RPMI8226 (cell line): Measurements from ENCODE around the gene CCDC186.
A peak's percentile ranks its signal among the peaks of the same experiment; 100 is the strongest.

Experiments
- DNase-seq: peaks from one replicate; pipeline ENCODE4 v3.0.0-alpha.2; 2015

CCDC186 gene

DNA sequence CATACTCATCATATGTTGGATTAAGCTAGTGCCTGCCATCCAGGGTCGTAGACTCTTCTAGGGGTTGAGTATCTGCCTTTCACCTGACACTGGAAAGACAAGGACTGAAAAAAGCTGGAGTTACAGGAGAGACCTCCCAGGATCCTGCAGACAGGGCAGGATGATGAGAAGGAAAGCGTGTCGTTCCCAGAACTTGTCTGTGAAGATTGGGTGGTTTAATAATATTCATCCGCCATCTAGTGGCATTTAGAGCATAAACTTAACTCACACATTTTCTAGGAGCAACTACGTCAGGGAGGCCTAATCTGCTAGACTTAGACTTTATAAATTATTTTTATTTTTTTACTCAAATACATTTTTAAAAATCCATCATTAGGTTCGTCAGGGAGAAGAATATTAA is 70.7 kb downstream of the CCDC186 start:
- peak; percentile 27 for DNase-seq

DNA sequence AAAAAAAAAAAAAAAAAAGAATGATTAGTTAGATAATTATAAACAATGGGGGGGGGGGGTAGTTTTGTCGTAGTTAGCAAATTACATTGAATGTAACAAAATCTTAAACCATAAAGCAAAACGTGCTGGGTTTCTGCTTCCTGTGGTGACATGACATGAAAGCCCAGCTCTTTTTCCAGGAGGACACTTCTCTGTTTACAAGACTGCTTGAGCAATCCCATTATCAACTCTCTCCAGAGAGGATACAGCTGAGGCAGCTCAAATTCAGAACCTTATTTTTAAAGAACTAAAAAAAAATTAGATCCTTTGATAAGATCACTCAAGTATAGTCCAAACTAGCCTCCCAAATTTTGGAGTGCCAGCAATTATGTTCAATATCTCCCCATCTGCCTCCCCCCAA is 71.7 kb downstream of the CCDC186 start:
- DNase-seq = no peak

DNA sequence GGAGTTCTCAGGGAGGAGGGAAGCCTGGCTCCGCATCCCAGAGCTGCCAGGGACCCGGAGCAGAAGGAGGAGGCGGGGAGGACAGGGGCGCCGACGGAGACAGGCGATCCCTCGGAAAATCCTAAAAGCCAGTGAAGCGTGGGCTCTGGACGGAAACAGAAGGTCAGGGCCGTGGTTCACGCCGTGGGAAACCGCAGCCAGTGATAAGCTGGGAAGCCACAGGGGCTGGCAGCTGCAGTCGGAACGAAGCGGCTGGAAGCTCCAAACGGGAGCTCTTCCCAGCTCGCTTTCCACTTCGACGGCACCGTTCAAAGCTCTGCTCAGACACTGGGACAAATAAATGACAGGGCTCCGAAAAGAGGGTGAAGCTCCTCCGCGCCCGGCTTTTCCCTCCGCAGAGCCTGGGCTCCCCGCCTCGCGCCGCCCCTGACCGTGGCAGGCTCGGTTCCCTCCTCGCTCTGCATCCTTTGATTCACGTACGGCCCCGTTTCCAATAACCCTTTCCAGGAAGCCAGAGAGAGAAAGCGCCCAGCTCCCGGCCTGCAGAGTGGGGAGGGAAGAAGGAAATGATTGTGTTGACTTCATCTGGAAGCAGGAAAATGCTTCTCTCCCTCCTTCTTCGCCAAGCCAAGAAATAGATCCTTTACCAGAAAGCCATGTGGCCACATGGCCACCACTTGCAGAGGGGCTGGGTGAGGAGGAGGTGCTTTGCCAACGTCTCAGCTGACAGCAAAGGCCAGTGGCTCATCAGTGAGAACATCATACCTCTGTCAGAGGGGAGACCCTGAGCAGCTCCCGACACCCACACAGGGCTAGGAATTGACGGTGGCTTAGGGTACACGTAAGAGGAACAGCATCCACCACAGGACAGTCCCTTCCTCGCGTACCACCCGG is 72.9 kb downstream of the CCDC186 start:
- no peak for DNase-seq

DNA sequence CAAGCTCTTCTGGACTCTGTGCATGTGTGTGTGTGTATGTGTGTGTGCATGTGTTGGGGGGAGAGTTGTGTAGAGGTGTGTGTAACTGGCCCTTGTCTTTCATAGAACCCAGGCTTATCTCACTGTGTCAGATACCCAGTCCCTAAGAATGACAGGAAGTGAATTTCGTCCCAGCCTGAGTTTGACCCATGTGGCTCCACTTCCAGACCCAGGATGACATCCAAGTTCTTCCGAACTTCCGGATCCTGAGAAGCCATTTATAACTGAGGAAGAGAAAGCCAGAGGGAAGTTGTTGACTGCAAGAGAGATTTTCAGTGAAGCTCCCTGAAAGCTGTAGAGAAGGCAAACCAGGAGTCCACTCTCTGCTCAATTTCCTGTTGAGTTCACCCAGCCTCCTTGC is 77.1 kb downstream of the CCDC186 start:
- DNase-seq = no peak

DNA sequence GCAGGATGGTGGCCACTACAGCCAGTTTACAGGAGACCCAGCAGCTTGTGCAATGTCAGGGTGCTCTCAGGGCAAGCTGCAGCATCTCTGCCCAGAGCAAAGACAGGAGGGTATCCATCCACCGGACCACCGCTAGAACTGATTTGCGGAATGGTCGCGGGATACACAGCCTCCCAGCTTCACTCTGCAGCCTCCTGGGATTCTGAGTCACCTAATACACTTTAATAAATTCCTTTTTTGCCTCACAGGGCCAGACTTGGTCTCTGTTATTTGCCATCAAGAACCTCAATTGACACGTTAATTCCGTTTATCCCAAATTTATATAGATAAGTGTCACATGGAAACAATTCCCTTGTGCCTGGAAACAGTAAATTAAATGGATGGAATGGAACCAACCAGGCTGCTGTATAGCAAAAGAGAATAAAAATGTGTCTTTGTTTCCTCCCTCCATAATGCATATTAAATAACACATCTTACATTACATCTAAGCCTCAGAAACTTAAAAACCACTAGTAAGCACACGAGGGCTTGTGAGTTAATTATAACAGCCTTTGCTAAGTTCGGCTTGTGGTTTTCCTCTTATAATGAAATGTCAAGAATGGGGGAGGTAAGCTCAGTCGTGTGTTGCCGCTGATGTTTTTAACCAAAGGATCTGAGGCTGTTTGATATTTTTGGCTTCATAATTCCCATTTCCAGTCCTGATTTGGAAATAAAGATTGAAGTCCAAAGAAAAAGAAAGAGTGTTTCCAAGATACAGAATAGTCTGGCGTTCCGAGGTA is 78.3 kb downstream of the CCDC186 start:
- peak; percentile 41 for DNase-seq

DNA sequence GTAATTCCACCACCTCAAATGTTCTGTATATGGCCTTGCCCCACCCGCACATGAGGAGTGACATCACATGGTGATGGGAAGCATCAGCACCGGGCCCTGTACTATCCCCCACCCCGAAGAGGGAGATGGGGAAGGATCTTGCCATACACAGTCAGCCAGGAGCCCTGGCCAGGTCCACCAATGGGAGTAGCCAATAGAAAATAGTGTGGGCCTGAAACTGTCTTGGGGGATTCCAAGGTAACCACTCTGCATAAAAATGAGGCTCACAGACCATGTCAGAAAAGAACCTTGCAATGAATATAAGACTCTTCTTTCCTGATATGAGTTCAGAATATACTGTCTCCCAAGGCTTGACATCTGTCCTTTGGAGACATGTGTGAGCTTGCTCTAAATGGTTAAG is 79.2 kb downstream of the CCDC186 start:
- no peak for DNase-seq

DNA sequence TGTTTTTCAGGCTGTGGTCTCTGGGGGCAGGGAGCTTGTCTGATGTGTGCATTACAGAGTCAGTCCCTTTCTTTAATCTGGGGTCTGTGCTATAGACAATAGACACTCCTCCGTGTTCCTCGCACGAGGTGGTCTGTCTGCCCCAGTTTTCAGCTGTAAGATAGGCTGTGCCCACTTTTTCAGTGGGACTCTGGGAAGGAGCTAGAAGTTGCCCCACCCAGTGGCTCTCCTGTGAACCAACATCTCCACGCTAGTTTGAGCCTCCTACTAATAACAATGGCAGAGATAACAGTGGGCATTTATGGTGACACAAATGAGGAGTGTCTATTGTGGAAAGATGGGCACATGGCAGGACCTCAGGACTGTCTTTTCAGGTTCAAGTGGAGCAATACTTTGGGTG is 86.3 kb downstream of the CCDC186 start:
- no peak for DNase-seq

DNA sequence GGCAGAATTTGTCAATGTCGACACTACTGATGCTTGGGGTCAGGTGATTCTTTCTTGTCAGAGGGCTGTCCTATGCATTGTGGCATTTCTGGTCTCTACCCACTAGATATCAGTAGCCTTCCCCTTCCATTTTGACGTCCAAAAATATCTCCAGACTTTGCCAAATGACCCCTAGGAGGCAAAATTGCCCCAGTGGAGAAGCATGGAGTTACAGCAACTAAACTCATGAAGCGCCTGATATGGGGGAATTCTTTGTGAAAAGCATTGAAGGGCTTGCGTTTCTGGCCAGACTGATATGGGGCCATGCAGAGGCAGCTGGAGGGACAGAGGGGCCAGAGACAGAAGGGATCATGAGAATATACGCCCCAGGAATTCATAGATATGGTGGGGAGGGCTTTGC is 86.7 kb downstream of the CCDC186 start:
- no peak for DNase-seq

DNA sequence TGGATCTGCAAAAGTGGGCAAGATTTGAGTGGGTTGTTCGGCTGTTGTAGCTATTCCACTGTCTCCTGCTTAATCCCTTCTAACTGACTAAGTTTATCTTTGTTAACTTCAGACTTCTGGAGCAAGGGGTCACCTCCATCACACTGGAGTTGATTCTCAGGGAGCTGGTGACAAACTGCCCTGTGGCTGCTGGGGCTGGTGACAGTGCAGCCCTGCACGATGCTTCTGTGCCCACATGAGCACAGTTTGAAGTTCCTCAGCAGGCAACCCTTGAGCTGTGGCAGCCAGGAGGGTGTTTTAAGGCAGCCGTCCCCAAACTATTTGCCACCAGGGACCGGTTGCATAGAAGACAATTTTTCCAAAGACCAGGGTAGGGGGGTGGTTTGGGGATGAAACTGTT is 89.8 kb downstream of the CCDC186 start:
- DNase-seq = no peak

DNA sequence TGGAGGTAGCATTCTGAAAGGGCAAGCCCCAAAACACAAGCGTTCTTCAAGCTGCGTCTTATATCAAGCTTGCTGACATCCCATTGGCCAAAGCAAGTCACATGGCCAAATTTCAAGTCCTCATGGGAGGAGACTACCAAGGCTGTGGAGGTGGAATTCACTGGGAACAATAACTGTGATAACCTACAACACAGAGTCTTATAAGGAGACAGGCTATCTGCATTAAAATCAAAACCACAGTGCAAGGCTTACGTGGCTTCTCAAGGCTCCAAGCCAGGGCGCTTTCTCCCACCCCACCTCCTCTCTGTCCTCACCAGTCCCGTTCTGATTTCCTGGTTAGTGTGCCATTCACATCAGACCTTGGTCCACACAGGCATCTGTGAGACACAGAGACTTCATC is 91.0 kb downstream of the CCDC186 start:
- DNase-seq = no peak

DNA sequence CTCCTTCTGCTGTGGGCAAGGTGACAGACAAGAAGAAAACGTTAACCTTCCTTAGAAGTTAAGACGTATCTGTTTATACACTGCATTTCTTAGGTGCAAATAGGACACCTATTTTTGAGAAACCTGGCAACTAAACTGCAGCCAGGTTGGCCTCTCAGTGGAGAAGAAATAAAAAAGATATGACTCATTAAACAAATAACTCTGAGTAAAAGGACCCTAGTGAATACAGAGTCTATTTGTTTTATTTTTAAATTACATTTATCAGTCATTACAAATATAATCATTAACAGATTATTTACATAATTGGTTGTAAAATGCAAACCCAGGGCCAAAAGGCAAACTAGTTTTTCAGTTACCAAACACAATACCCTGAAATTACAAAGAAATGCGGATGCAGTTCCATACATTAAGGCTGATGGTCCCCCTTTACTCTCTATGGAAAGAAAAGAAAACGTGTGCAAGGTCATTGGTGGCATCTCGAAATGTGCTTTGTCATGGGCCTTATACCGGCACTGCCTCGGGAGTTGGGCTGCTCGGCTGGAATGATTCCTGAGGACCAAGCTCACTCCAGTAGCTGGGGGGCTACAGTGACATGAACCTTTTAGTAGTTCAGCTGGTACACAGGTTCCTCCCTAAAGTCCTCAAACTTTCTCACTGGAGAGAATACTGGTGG is 92.0 kb downstream of the CCDC186 start:
- no peak for DNase-seq

DNA sequence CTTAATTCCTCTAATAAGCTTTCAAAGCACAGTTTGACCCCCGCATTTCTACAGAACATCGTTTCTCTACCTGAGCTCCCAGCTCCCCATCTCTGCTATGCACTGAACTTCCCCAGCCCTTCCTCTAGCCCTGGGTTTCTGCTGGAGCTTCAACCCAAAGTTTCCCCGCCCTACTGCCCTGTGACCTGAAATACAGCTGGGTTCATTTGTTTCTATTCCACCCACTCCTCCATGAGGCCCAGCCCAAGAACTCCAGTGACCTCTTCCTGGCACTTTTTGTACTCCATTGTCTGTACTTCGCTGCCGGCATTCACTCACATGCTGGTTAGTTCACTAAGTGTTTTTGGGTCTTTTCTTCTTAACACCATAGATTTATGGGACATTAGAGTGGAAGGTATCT is 94.6 kb downstream of the CCDC186 start:
- no peak for DNase-seq

DNA sequence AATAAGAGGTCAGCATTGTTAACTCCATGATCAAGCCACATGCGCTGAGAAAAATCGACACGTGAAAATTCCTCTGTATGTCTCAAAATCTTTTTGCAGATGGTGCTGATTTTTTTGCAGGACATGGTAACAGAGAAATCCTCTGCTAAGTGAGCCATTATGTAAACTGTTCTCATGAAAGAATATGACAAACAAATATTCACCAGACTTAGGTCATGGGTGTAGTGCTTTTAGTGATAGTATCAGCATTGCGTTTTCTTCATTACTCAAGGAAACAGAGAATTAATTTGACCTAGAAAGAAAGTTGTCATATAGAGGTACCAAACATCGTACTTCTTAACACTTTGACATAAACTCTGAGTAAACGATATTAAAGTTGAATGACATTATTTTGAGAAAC is 95.7 kb downstream of the CCDC186 start:
- no peak for DNase-seq

DNA sequence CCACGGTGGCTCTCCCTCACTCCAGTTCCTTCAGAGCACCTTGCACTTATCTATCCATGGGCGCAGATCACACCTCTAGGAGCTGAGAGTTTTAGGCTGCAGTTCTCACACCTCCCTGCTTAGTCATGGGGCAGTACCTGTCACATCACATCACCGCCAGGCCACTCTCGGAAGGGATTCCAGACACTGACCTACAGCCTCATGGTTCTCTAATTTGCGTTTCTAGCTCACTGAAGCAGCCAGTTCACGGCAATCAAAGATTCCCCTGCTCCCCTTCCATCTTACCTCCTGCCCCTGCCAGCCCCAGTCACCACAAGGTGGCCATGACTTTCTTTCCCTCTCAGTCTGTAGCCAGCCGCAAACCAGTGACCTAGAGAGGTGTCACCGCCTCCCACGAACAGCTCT is 96.2 kb downstream of the CCDC186 start:
- no peak for DNase-seq

DNA sequence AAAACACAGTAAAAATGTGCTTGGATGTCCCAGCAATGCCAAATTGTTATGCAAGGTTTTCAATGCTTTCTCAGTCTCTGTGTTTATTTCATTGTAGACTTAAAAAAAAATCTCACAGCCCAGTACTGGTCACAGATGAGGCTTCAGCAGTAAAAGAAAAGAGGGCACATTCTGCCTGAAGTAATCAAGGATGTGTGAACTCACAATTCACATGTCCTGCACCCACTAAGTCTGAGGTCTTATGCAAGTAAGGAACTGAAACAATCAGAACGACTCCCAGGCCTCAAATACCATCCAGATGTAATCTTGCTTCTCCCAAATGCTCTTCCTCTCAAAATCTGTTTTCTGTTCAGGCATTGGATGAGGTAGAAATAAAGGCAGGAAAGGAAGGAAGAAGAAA is 96.7 kb downstream of the CCDC186 start:
- DNase-seq = no peak

DNA sequence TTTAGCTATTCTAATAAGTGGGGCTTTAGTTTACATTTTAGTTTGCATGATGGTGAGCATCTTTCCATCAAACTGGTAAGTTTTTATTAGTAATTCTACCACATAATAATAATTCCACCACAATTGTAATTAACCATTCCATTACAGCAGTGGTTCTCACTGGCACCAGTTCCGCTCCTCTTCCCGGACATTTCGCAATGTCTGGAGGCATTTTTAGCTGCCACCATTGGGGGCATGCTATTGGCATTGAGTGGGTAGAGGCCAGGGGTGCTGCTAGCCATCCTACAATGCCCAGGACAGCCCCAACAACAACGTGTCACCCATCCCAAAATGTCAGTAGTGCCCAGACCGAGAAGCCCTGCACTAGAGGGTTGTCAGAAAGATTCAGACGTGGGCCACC is 98.9 kb downstream of the CCDC186 start:
- no peak for DNase-seq

DNA sequence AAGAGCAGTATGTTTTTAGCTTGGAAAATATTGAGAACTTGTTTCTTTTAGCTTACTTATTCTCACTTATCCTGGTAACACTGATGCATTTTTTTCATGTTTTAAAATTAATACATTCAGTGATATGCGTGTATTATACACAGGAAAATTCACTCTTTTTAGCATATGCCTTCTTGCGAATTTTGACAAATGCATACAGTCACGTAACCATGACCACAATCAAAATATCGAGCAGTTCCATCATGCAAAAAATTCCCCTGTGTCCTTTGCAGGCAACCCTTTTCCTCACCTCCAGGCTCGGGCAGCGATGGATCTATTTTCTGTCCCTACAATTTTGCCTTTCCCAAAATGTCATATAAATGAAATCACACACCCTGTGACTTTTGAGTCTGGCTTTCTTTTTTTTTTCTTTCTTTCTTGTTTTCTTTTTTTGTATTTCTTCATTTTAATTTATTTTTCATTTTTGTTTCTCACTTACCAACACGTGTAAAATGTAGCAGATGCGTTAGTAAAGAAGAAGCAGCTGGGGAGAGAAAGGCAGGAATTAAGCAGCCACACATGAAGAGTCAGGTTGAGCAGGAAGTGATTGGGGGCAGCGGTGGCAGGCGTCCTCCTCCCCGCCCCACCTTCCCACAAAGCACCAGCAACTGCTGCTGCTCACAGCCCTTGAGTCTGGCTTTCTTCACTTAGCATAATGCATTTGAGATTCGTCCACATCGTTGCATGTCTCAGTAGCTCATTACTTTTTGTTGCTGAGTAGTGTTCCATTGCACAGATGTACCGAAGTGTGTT is 100.4 kb downstream of the CCDC186 start:
- DNase-seq = no peak

DNA sequence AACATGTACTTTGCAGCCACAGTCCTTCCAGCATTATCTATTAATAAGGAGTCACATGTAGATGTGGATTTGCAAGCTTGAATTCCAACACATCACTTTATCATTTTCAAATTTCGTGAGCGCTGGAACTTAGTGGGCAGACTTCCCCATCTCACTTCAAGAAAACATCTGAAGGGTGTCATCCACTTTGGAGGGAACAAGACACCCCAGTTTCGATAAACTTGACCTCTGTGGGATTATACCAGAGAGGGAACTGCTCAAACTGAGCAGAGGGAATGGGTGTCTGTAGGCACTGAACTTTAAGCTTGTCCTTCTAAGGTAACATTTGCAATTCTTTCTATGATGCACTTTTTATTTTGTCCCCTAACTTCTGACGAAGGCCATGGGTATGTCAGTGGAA is 102.8 kb downstream of the CCDC186 start:
- DNase-seq = no peak
